Liver (tissue), 9 donors: Measurements from ENCODE around the gene ELOVL2. TPM values are rescaled to one million over a fixed set of nuclear protein-coding genes. Genes with fewer than 3 reads are reported as not detected.

Experiments used
- DNase-seq: peaks from one replicate; pipeline ENCODE4 v3.0.0-alpha.2; 2017; ENCODE audit warnings: low spot score
- H3K27ac ChIP-seq, 2 donors: one replicate each; pipeline ENCODE4 v1.7.0; 2013; ENCODE audit warnings: inconsistent platforms in 2 of 2, low read length in 2 of 2, control low read depth in 1 of 2, low read depth in 1 of 2, mild to moderate bottlenecking in 1 of 2
- H3K27me3 ChIP-seq, 4 donors: one replicate each; pipeline versions ENCODE4 v1.6.1 to v1.7.0; 2013; ENCODE audit warnings: low read length in 3 of 4, inconsistent platforms in 1 of 4, mild to moderate bottlenecking in 1 of 4, moderate library complexity in 1 of 4; ENCODE audit not compliant: control insufficient read depth in 4 of 4, insufficient read depth in 4 of 4
- H3K36me3 ChIP-seq, 4 donors: one replicate each; pipeline versions ENCODE4 v1.6.1 to v1.7.0; 2013; ENCODE audit warnings: low read length in 3 of 4, mild to moderate bottlenecking in 3 of 4, low read depth in 1 of 4, moderate library complexity in 1 of 4; ENCODE audit not compliant: control insufficient read depth in 4 of 4, insufficient read depth in 3 of 4
- H3K4me1 ChIP-seq, 4 donors: one replicate each; pipeline versions ENCODE4 v1.6.1 to v1.7.0; 2013; ENCODE audit warnings: low read length in 3 of 4, mild to moderate bottlenecking in 3 of 4, moderate library complexity in 1 of 4; ENCODE audit not compliant: control insufficient read depth in 4 of 4, insufficient read depth in 4 of 4
- H3K4me3 ChIP-seq, 3 donors: one replicate each; pipeline versions ENCODE4 v1.6.1 to v1.7.0; 2013; ENCODE audit warnings: low read length in 3 of 3, control low read depth in 1 of 3, low read depth in 1 of 3, mild to moderate bottlenecking in 1 of 3
- H3K9ac ChIP-seq, 2 donors: one replicate each; pipeline ENCODE4 v1.7.0; 2013; ENCODE audit warnings: low read length in 2 of 2, mild to moderate bottlenecking in 2 of 2, moderate library complexity in 2 of 2, control low read depth in 1 of 2, low read depth in 1 of 2
- H3K9me3 ChIP-seq, 4 donors: one replicate each; pipeline versions ENCODE4 v1.6.1 to v1.7.0; 2013; ENCODE audit warnings: low read length in 3 of 4; ENCODE audit not compliant: control insufficient read depth in 4 of 4
- ATF3 ChIP-seq: IDR thresholded peaks from 2 replicates; pipeline ENCODE4 v1.6.1; 2016; ENCODE audit warnings: antibody characterized with exemption
- CTCF ChIP-seq: fragments of 150-350 bp; IDR thresholded peaks from 2 replicates; pipeline ENCODE4 v1.5.1; 2017; ENCODE audit warnings: improper control_type of control experiment, low read depth, low read length; ENCODE audit not compliant: missing input control
- EGR1 ChIP-seq, 2 donors: IDR thresholded peaks; 2 replicates each; pipeline ENCODE4 v1.6.1; 2016 to 2018; ENCODE audit warnings: antibody characterized with exemption in 2 of 2, low read depth in 2 of 2
- GABPA ChIP-seq, 2 donors: IDR thresholded peaks in 1 of 2; conservative IDR thresholded peaks in 1 of 2; 2 replicates each; pipeline ENCODE4 v1.6.1; 2016; ENCODE audit warnings: antibody characterized with exemption in 2 of 2, mild to moderate bottlenecking in 1 of 2, moderate library complexity in 1 of 2
- HNF4A ChIP-seq, 2 donors: conservative IDR thresholded peaks; 2 replicates each; pipeline ENCODE4 v1.6.1; 2016; ENCODE audit warnings: antibody characterized with exemption in 2 of 2, mild to moderate bottlenecking in 2 of 2
- HNF4G ChIP-seq: IDR thresholded peaks from 2 replicates; pipeline ENCODE4 v1.6.1; 2016; ENCODE audit warnings: antibody characterized with exemption
- JUND ChIP-seq, 2 donors: IDR thresholded peaks; 2 replicates each; pipeline ENCODE4 v1.6.1; 2016; ENCODE audit warnings: antibody characterized with exemption in 2 of 2
- MAX ChIP-seq: IDR thresholded peaks from 2 replicates; pipeline ENCODE4 v1.6.1; 2016; ENCODE audit warnings: antibody characterized with exemption
- RAD21 ChIP-seq, 2 donors: IDR thresholded peaks; 2 replicates each; pipeline ENCODE4 v1.6.1; 2016; ENCODE audit warnings: antibody characterized with exemption in 2 of 2, mild to moderate bottlenecking in 2 of 2
- REST ChIP-seq: IDR thresholded peaks from 2 replicates; pipeline ENCODE4 v1.6.1; 2016; ENCODE audit warnings: antibody characterized with exemption, mild to moderate bottlenecking
- SP1 ChIP-seq: IDR thresholded peaks from 2 replicates; pipeline ENCODE4 v1.6.1; 2018; ENCODE audit warnings: antibody characterized with exemption, mild to moderate bottlenecking
- TAF1 ChIP-seq: conservative IDR thresholded peaks from 2 replicates; pipeline ENCODE4 v1.6.1; 2016; ENCODE audit warnings: antibody characterized with exemption, mild to moderate bottlenecking
- YY1 ChIP-seq: IDR thresholded peaks from 2 replicates; pipeline ENCODE4 v1.6.1; 2016; ENCODE audit warnings: antibody characterized with exemption, mild to moderate bottlenecking
- ZBTB33 ChIP-seq: IDR thresholded peaks from 2 replicates; pipeline ENCODE4 v1.6.1; 2016; ENCODE audit warnings: antibody characterized with exemption
- WGBS: extraction: QIAGEN DNeasy Blood & Tissue Kit; methylation state at CpG from one replicate; pipeline ENCODE4 v1.1.7; 2013; 5-methylcytosine and 5-hydroxymethylcytosine counted together
- polyA plus RNA-seq, 2 donors: library from polyadenylated mRNA; stranded (reverse) in 1 of 2; unstranded in 1 of 2; fragments of 200-250 nt in 1 of 2; fragments of >200 nt in 1 of 2; fragmentation: Nextera tagmentation in 1 of 2; extraction: Ambion mirVana in 1 of 2; gene quantifications; one replicate each; pipeline versions ENCODE4 v1.2.1 to v1.2.3, GENCODE V29; 2013 to 2015
- total RNA-seq, 2 donors: library from RNA; depleted of rRNA; stranded (reverse); fragments of >200 nt; gene quantifications; one replicate each; pipeline ENCODE4 v1.2.3, GENCODE V29; 2014
- donor health status: healthy.
- donor health status: healthy.
- donor health status: healthy.
- donor health status: healthy.
- donor health status: healthy.

Gene ELOVL2
- total and polyA plus RNA-seq, 4 donors = 7.1 to 28.5 (median 22.1) TPM

- H3K27ac ChIP-seq = no peak overlapping the region
- no peaks in the 10 kb centered on the region for H3K4me1 ChIP-seq
- no peaks in the 10 kb centered on the region for H3K9me3 ChIP-seq
- H3K9ac ChIP-seq = no peak overlapping the region
- no peaks in the 10 kb centered on the region for H3K36me3 ChIP-seq
- no peak overlapping the region for H3K4me3 ChIP-seq
- WGBS = 86% methylated on average over 1 of the region's 1 CpG
- H3K27me3 ChIP-seq = no peaks in the 10 kb centered on the region
- TF ChIP-seq YY1 = no peak
- no peak for TF ChIP-seq GABPA (IDR thresholded peaks at IDR 0.05 in 1 of 2, conservative IDR thresholded peaks at IDR 0.05 in 1 of 2)
- TF ChIP-seq EGR1 (IDR thresholded peaks at IDR 0.05; ENCODE audit: low read depth in 2 of 2) = no peak
- TF ChIP-seq HNF4A (conservative IDR thresholded peaks at IDR 0.05) = no peak
- no peak for TF ChIP-seq SP1
- no peak for TF ChIP-seq ATF3
- DNase-seq = no peak
These were observed 79.4 kb downstream of the ELOVL2 start for GRCh38 chr6:10964684-10965083.

- no peaks in the 10 kb centered on the region for H3K36me3 ChIP-seq
- no peak for DNase-seq
- H3K4me3 ChIP-seq = no peak overlapping the region
- no peaks in the 10 kb centered on the region for H3K9me3 ChIP-seq
- H3K27me3 ChIP-seq = no peaks in the 10 kb centered on the region
- no peak overlapping the region for H3K9ac ChIP-seq
- no peak overlapping the region for H3K27ac ChIP-seq
- WGBS = 79% methylated on average over 2 of the region's 2 CpGs
- H3K4me1 ChIP-seq = no peaks in the 10 kb centered on the region
- TF ChIP-seq EGR1 (IDR thresholded peaks at IDR 0.05; ENCODE audit: low read depth in 2 of 2) (no peak), GABPA (IDR thresholded peaks at IDR 0.05 in 1 of 2, conservative IDR thresholded peaks at IDR 0.05 in 1 of 2) (no peak), YY1 (no peak), HNF4A (conservative IDR thresholded peaks at IDR 0.05) (no peak), CTCF (no peak), JUND (IDR thresholded peaks at IDR 0.05) (no peak), REST (no peak), RAD21 (IDR thresholded peaks at IDR 0.05) (no peak), MAX (no peak)
These were observed 81.0 kb downstream of the ELOVL2 start for GRCh38 chr6:10963113-10963512.

GRCh38 chr6:10962673-10963072 is 81.4 kb downstream of the ELOVL2 start:
- Histone ChIP-seq H3K27me3 (no peaks in the 10 kb centered on the region), H3K4me1 (no peaks in the 10 kb centered on the region), H3K27ac (no peak overlapping the region), H3K36me3 (no peaks in the 10 kb centered on the region), H3K9me3 (no peaks in the 10 kb centered on the region), H3K9ac (no peak overlapping the region), H3K4me3 (no peak overlapping the region)
- WGBS = 78% methylated on average over 1 of the region's 1 CpG
- no peak for DNase-seq
- TF ChIP-seq JUND (IDR thresholded peaks at IDR 0.05) (no peak), CTCF (no peak), HNF4A (conservative IDR thresholded peaks at IDR 0.05) (no peak), EGR1 (IDR thresholded peaks at IDR 0.05; ENCODE audit: low read depth in 2 of 2) (no peak), TAF1 (no peak), ZBTB33 (no peak), MAX (no peak), ATF3 (no peak), HNF4G (no peak), GABPA (IDR thresholded peaks at IDR 0.05 in 1 of 2, conservative IDR thresholded peaks at IDR 0.05 in 1 of 2) (no peak)
